ENCODE data around the gene SLC7A6. TPM values are rescaled to one million over a fixed set of nuclear protein-coding genes. Genes with fewer than 3 reads are reported as not detected.

The SLC7A6 gene
- polyA plus RNA-seq, 2 of the 4 experiments (the other 2 are of a cell fraction) = 31.1 to 32.9 TPM

GRCh38 chr16:68235108-68235886, 29.0 kb upstream of the SLC7A6 start:
- no peak overlapping the region for H3K27ac ChIP-seq
- H3K9me3 ChIP-seq = no peaks in the 10 kb centered on the region
- ChIA-PET POLR2A (no interaction called here), CTCF (interaction anchor here (0.5 to 1.1 kb wide), 3 partner anchors 21 to 1167 kb away, joined by 3 to 4 read pairs (median 4); no protein-coding TSS in a partner anchor)
- ATAC-seq (no peak), DNase-seq (ENCODE audit: low read depth in 1 of 2, low spot score in 1 of 2) (no peak), FAIRE-seq (no peak)
- H3K4me3 ChIP-seq = no peak overlapping the region
- TF ChIP-seq HEYL (CRISPR knock-in tag; IDR thresholded peaks at IDR 0.05) = no peak
- no peak for TF ChIP-seq REST (IDR thresholded peaks at IDR 0.05)
- no peak for TF ChIP-seq EP300 (IDR thresholded peaks at IDR 0.05)
- TF ChIP-seq CBX2 (IDR thresholded peaks at IDR 0.05; ENCODE audit: borderline replicate concordance, low read depth) = no peak
- no peak for TF ChIP-seq CHD4 (IDR thresholded peaks at IDR 0.05; ENCODE audit: borderline replicate concordance)
- TF ChIP-seq RARB (CRISPR knock-in tag; IDR thresholded peaks at IDR 0.05) = no peak
- TF ChIP-seq ESRRA (IDR thresholded peaks at IDR 0.05; ENCODE audit: borderline replicate concordance, low read length) = no peak
- TF ChIP-seq ELK1 (IDR thresholded peaks at IDR 0.05; ENCODE audit: low read depth, low read length) = no peak
- TF ChIP-seq ZSCAN20 (CRISPR knock-in tag; IDR thresholded peaks at IDR 0.05) = no peak
- TF ChIP-seq MYC (IDR thresholded peaks at IDR 0.05; ENCODE audit: borderline replicate concordance, low read length) = no peak
- TF ChIP-seq KDM1A (IDR thresholded peaks at IDR 0.05; ENCODE audit: low read depth) = no peak
- TF ChIP-seq ZNF302 (CRISPR knock-in tag; IDR thresholded peaks at IDR 0.05) = no peak
- no peak for TF ChIP-seq CTCF (IDR thresholded peaks at IDR 0.05)
- TF ChIP-seq PBX3 (IDR thresholded peaks at IDR 0.05) = no peak
- TF ChIP-seq NPAS2 (CRISPR knock-in tag; IDR thresholded peaks at IDR 0.05; ENCODE audit: borderline replicate concordance) = no peak
- no peak for TF ChIP-seq TFCP2L1 (CRISPR knock-in tag; IDR thresholded peaks at IDR 0.05)
- no peak for TF ChIP-seq FOSL2 (IDR thresholded peaks at IDR 0.05)
- no peak for TF ChIP-seq FOSL2 (CRISPR knock-in tag; IDR thresholded peaks at IDR 0.05)
- WGBS (ENCODE audit: missing lambda C conversion rate) = 96% methylated on average over 64 of the region's 73 CpGs
- no peak overlapping the region for H3K4me2 ChIP-seq
- peaks cover 15% of the 10 kb centered on the region for H3K4me1 ChIP-seq

GRCh38 chr16:68235887-68236136, 28.5 kb upstream of the SLC7A6 start, which contains the start of gene ESRP2:
TSS of gene ESRP2 (minus strand) at chr16:68236127. CDS start at chr16:68236045, 82 bp downstream.
- FAIRE-seq (no peak), ATAC-seq (no peak), DNase-seq (ENCODE audit: low read depth in 1 of 2, low spot score in 1 of 2) (no peak)
- peaks cover 15% of the 10 kb centered on the region for H3K4me1 ChIP-seq
- TF ChIP-seq POLR2A (IDR thresholded peaks at IDR 0.05; ENCODE audit: low read length) = no peak
- no peak for TF ChIP-seq BCL3 (IDR thresholded peaks at IDR 0.05)
- TF ChIP-seq USF2 (IDR thresholded peaks at IDR 0.05) = no peak
- no peak for TF ChIP-seq CEBPB (IDR thresholded peaks at IDR 0.05)
- no peak for TF ChIP-seq CHD4 (IDR thresholded peaks at IDR 0.05; ENCODE audit: borderline replicate concordance)
- no peak for TF ChIP-seq MAX (IDR thresholded peaks at IDR 0.05)
- TF ChIP-seq HOXB13 (CRISPR knock-in tag; IDR thresholded peaks at IDR 0.05; ENCODE audit: low read depth) = no peak
- TF ChIP-seq RNF2 (IDR thresholded peaks at IDR 0.05; ENCODE audit: borderline replicate concordance, low read depth) = no peak
- CTCF ChIA-PET = no interaction called here
- peak within 1 kb of the TSS; percentile 45 for H3K4me3 ChIP-seq
- WGBS (ENCODE audit: missing lambda C conversion rate) = 93% methylated on average over 36 of the region's 36 CpGs
- POLR2A ChIA-PET = no interaction called here
- peak within 1 kb of the TSS; percentile 82 to 92 for H3K27ac ChIP-seq
- H3K4me2 ChIP-seq = peak within 1 kb of the TSS; percentile 79
- H3K9me3 ChIP-seq = no peaks in the 10 kb centered on the region
